Activated naive CD4-positive, alpha-beta T cell treated with anti-CD3 and anti-CD28 coated beads for 36 hours (primary cell): Measurements from ENCODE around the gene DARS1. TPM values are rescaled to one million over a fixed set of nuclear protein-coding genes. Genes with fewer than 3 reads are reported as not detected.

Experiments
- CTCF ChIA-PET: fragments of 350-600 bp; sonication (Branson Sonifier 250); formaldehyde crosslinking; loops from one replicate; lab custom pipeline; 2021; ENCODE audit warnings: antibody characterized with exemption; lab: Charles Lee
- DNase-seq: peaks from one replicate; pipeline ENCODE4 v3.0.0-alpha.2; 2020
- H3K27ac Mint-ChIP-seq: one replicate; pipeline ENCODE4 v1.8.0; 2021; ENCODE audit warnings: mild to moderate bottlenecking, mixed read lengths
- H3K27me3 Mint-ChIP-seq: one replicate; pipeline ENCODE4 v1.8.0; 2021; ENCODE audit warnings: low read depth, mixed read lengths
- H3K36me3 Mint-ChIP-seq: one replicate; pipeline ENCODE4 v1.8.0; 2021; ENCODE audit warnings: low read depth, mixed read lengths
- H3K4me1 Mint-ChIP-seq: one replicate; pipeline ENCODE4 v1.8.0; 2021; ENCODE audit warnings: low read depth, mixed read lengths
- H3K4me3 Mint-ChIP-seq: one replicate; pipeline ENCODE4 v1.8.0; 2021; ENCODE audit warnings: mild to moderate bottlenecking, moderate library complexity, mixed read lengths
- H3K9me3 Mint-ChIP-seq: one replicate; pipeline ENCODE4 v1.8.0; 2021; ENCODE audit warnings: mixed read lengths
- intact Hi-C: fragments of 100-400 bp; cut with micrococcal nuclease; formaldehyde crosslinking; loops from one replicate; pipeline ENCODE4 v1.15.1; 2023
- total RNA-seq, 2 experiments: library from RNA; stranded (reverse); gene quantifications; one replicate each; pipeline ENCODE4 v1.2.3, GENCODE V29; 2021

The DARS1 gene
- total RNA-seq, 2 experiments from 2014 or later, result 161 to 177 TPM

DNA sequence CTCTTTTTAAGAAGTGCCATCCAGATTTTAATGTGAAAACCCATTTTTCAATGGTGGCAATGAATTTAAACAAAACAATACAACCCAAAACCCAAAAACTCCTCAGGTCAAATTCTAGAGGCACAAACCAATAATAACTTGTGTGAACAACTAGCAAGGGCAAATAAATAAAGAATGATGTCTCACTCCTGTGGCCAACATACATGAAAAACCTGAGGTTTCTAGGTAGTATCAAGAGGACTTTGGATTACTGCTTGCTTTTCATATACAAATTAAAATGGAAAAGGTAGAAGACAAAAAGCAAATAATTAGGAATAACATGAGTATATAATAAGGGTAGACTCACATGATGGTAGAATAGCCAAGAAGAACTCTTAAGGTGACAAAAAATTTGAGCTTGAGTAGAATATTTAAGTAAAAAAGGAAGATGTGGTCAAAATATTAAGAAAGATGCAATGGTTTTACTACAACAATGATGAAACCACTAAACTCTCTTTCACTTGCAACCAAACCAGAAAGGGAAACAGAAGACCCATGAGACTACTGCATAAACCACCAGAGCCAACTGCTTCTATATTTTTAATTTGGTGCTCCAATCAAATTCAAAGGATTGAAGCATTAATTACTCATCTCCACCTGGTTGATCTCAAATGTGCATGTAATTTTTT is 53.5 kb downstream of the DARS1 start:
- intact Hi-C loops, result no loop called here
- CTCF ChIA-PET, result interaction anchor here (0.7 to 1.9 kb wide), 2 partner anchors 18 to 136 kb away, joined by 3 to 4 read pairs; no protein-coding TSS in a partner anchor
- H3K4me1 Mint-ChIP-seq, result peaks cover 7% of the 10 kb centered on the region
- no peaks in the 10 kb centered on the region for H3K9me3 Mint-ChIP-seq
- no peak for DNase-seq
- H3K27me3 Mint-ChIP-seq, result no peaks in the 10 kb centered on the region
- peaks cover 28% of the 10 kb centered on the region for H3K36me3 Mint-ChIP-seq
- no peak overlapping the region for H3K4me3 Mint-ChIP-seq
- no peak overlapping the region for H3K27ac Mint-ChIP-seq

DNA sequence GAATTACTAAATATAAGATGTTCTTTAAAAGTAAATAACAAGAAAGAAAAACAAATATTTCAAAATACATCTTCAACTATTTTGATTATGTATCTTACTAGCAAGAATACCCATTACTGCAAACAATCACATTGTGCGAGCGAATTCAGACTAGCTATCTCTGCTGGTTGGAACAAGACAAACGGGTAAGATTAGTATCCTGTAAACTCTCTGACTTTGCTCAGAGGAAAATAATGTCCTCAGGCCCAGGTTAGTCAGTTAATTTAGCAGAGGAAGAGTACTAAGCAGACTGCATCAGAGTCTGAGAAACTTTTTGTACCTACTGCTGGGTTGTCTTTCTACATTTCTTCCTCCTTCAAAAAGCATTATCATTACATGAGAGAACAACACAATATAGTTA is 58.8 kb downstream of the DARS1 start:
- Mint-ChIP-seq H3K4me3 (no peak overlapping the region), H3K36me3 (peaks cover 15% of the 10 kb centered on the region), H3K27me3 (no peaks in the 10 kb centered on the region), H3K4me1 (peaks cover 2% of the 10 kb centered on the region), H3K27ac (no peak overlapping the region), H3K9me3 (no peaks in the 10 kb centered on the region)
- intact Hi-C loops, result no loop called here
- CTCF ChIA-PET, result no interaction called here
- no peak for DNase-seq

GRCh38 chr2:135925571-135925970 is 59.9 kb downstream of the DARS1 start:
- DNase-seq, result no peak
- CTCF ChIA-PET, result interaction anchor here (0.9 kb wide), 1 partner anchor 17 kb away, joined by 3 read pairs; no protein-coding TSS in a partner anchor
- Mint-ChIP-seq H3K4me1 (peaks cover 2% of the 10 kb centered on the region), H3K36me3 (peaks cover 7% of the 10 kb centered on the region), H3K9me3 (no peaks in the 10 kb centered on the region), H3K4me3 (no peak overlapping the region), H3K27me3 (no peaks in the 10 kb centered on the region), H3K27ac (no peak overlapping the region)
- intact Hi-C loops, result no loop called here

DNA sequence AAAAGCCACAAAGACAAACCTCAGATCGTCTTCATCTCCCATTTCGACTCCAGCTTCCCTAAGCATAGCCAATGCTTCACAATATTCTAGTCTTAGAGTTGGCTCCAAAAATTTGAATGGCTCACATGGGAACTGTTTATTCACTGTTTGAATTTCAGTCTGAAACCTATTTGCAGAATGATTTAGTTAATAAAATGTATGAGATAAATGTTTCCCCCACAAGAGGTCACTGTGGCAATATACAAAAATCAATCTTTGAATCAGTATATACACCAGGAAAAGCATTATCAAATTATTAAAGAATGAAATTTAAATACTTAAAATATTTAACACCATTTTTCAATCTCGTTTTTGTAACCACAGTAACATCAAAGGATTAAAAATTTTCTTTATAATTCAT is 69.2 kb downstream of the DARS1 start:
- H3K4me1 Mint-ChIP-seq, result peaks cover 5% of the 10 kb centered on the region
- intact Hi-C loops, result loop anchor here (1.0 to 5.0 kb wide), 8 partner anchors 141 to 1921 kb away; partner anchors contain the start of gene CXCR4
- no peaks in the 10 kb centered on the region for H3K9me3 Mint-ChIP-seq
- H3K27ac Mint-ChIP-seq, result no peak overlapping the region
- H3K27me3 Mint-ChIP-seq, result no peaks in the 10 kb centered on the region
- H3K36me3 Mint-ChIP-seq, result peaks cover 9% of the 10 kb centered on the region
- H3K4me3 Mint-ChIP-seq, result no peak overlapping the region
- CTCF ChIA-PET, result interaction anchor here (0.6 to 2.9 kb wide), 7 partner anchors 8 to 468 kb away, joined by 3 to 12 read pairs (median 4); no protein-coding TSS in a partner anchor
- DNase-seq, result no peak

DNA sequence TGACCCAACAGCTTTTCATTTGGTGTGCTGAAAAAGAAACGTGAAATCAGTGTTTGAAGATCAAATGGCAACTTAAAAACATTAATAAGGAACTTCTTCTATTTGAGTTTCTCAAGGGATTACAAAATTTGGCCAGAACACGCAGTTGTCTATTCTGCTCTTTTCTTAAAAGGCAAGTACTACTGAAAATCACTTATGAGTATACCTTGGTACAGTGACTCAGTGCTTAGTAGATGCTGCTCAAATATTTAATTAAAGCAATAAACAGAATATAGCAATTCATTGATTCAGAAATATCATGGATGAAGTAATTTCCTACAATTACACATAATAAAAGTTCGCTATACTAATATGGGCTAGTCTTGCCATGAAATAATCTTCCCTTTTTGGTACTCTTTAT is 70.9 kb downstream of the DARS1 start:
- Mint-ChIP-seq H3K36me3 (peaks cover 14% of the 10 kb centered on the region), H3K4me1 (peaks cover 10% of the 10 kb centered on the region), H3K9me3 (no peaks in the 10 kb centered on the region), H3K4me3 (no peak overlapping the region), H3K27me3 (no peaks in the 10 kb centered on the region), H3K27ac (no peak overlapping the region)
- intact Hi-C loops, result loop anchor here (5.0 kb wide), 2 partner anchors 323 to 343 kb away; no protein-coding TSS in a partner anchor
- CTCF ChIA-PET, result interaction anchor here (0.7 to 2.9 kb wide), 32 partner anchors 8 to 508 kb away, joined by 3 to 71 read pairs (median 4); partner anchors contain the start of gene MCM6
- no peak for DNase-seq

- no peak overlapping the region for H3K27ac Mint-ChIP-seq
- CTCF ChIA-PET, result interaction anchor here (0.6 to 2.9 kb wide), 52 partner anchors 8 to 988 kb away, joined by 3 to 71 read pairs (median 4); partner anchors contain the start of gene MCM6
- peak; percentile 65 for DNase-seq
- H3K36me3 Mint-ChIP-seq, result peaks cover 17% of the 10 kb centered on the region
- no peaks in the 10 kb centered on the region for H3K27me3 Mint-ChIP-seq
- H3K9me3 Mint-ChIP-seq, result no peaks in the 10 kb centered on the region
- H3K4me3 Mint-ChIP-seq, result no peak overlapping the region
- peaks cover 10% of the 10 kb centered on the region for H3K4me1 Mint-ChIP-seq
- intact Hi-C loops, result loop anchor here (5.0 kb wide), 2 partner anchors 323 to 343 kb away; no protein-coding TSS in a partner anchor
These were observed 71.6 kb downstream of the DARS1 start for GRCh38 chr2:135913727-135914365.

GRCh38 chr2:135909976-135910375 is 75.5 kb downstream of the DARS1 start:
- intact Hi-C loops, result loop anchor here (5.0 kb wide), 2 partner anchors 327 to 347 kb away; no protein-coding TSS in a partner anchor
- H3K9me3 Mint-ChIP-seq, result no peaks in the 10 kb centered on the region
- H3K36me3 Mint-ChIP-seq, result peaks cover 27% of the 10 kb centered on the region
- no peak for DNase-seq
- H3K27me3 Mint-ChIP-seq, result no peaks in the 10 kb centered on the region
- H3K4me3 Mint-ChIP-seq, result no peak overlapping the region
- H3K27ac Mint-ChIP-seq, result peak overlapping the region; percentile 22
- H3K4me1 Mint-ChIP-seq, result peaks cover 5% of the 10 kb centered on the region
- CTCF ChIA-PET, result interaction anchor here (1.6 kb wide), 1 partner anchor 474 kb away, joined by 7 read pairs; no protein-coding TSS in a partner anchor

GRCh38 chr2:135905679-135906078 is 79.7 kb downstream of the DARS1 start:
- no peaks in the 10 kb centered on the region for H3K9me3 Mint-ChIP-seq
- H3K27ac Mint-ChIP-seq, result no peak overlapping the region
- intact Hi-C loops, result no loop called here
- CTCF ChIA-PET, result no interaction called here
- H3K36me3 Mint-ChIP-seq, result peaks cover 22% of the 10 kb centered on the region
- peaks cover 5% of the 10 kb centered on the region for H3K4me1 Mint-ChIP-seq
- no peak overlapping the region for H3K4me3 Mint-ChIP-seq
- H3K27me3 Mint-ChIP-seq, result no peaks in the 10 kb centered on the region
- no peak for DNase-seq

DNA sequence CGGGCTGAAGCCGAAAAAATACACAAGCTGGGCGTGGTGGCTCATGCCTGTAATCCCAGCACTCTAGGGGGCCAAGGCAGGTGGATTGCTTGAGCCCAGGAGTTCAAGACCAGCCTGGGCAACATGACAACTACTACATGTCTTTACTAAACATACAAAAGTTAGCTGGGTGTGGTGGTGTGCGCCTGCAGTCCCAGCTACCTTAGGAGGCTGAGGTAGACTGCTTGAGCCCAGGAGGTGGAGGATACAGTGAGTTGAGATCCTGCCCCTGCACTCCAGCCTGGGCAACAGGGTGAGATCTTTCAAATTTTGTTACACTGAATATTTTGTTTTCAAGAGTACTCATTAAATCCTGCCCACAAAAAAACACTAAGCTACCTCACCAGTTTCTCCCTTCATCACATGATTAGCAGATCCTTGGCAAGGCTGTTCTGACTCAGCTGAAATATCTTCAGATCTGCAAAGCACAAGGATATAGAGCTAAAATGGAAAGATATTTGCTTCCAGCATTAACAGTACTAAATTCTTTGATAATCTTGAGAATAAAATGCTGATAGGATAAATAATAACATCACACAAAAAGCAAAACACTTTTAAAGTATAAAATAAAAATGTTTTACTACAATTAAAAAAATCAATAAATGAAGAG is 81.0 kb downstream of the DARS1 start:
- H3K4me1 Mint-ChIP-seq, result no peaks in the 10 kb centered on the region
- intact Hi-C loops, result no loop called here
- no peaks in the 10 kb centered on the region for H3K27me3 Mint-ChIP-seq
- H3K4me3 Mint-ChIP-seq, result no peak overlapping the region
- no peaks in the 10 kb centered on the region for H3K9me3 Mint-ChIP-seq
- H3K36me3 Mint-ChIP-seq, result peaks cover 17% of the 10 kb centered on the region
- peak overlapping the region; percentile 46 for H3K27ac Mint-ChIP-seq
- DNase-seq, result no peak
- CTCF ChIA-PET, result interaction anchor here (1.2 to 1.8 kb wide), 3 partner anchors 9 to 480 kb away, joined by 3 to 7 read pairs (median 4); no protein-coding TSS in a partner anchor

- H3K4me3 Mint-ChIP-seq, result no peak overlapping the region
- H3K9me3 Mint-ChIP-seq, result no peaks in the 10 kb centered on the region
- CTCF ChIA-PET, result interaction anchor here (1.2 to 1.8 kb wide), 4 partner anchors 8 to 481 kb away, joined by 3 to 7 read pairs (median 4); no protein-coding TSS in a partner anchor
- intact Hi-C loops, result no loop called here
- no peak for DNase-seq
- H3K4me1 Mint-ChIP-seq, result no peaks in the 10 kb centered on the region
- no peaks in the 10 kb centered on the region for H3K27me3 Mint-ChIP-seq
- peaks cover 13% of the 10 kb centered on the region for H3K36me3 Mint-ChIP-seq
- no peak overlapping the region for H3K27ac Mint-ChIP-seq
These were observed 81.8 kb downstream of the DARS1 start for GRCh38 chr2:135903650-135904049.

GRCh38 chr2:135899567-135899966 is 85.9 kb downstream of the DARS1 start:
- Mint-ChIP-seq H3K36me3 (peaks cover 2% of the 10 kb centered on the region), H3K4me3 (no peak overlapping the region), H3K27me3 (no peaks in the 10 kb centered on the region), H3K27ac (no peak overlapping the region), H3K4me1 (no peaks in the 10 kb centered on the region), H3K9me3 (no peaks in the 10 kb centered on the region)
- intact Hi-C loops, result no loop called here
- CTCF ChIA-PET, result interaction anchor here (1.3 kb wide), 1 partner anchor 15 kb away, joined by 3 read pairs; no protein-coding TSS in a partner anchor
- no peak for DNase-seq
